GM12865 (cell line): ENCODE data around the gene RPLP2.

Source experiments
- DNase-seq: peaks from one replicate; pipeline ENCODE4 v3.0.0; 2010; ENCODE audit warnings: low read depth
- H3K4me3 ChIP-seq: 2 replicates; pipeline ENCODE4 v1.5.1; 2011; ENCODE audit warnings: mild to moderate bottlenecking, low read depth, low read length, control low read depth
- TF ChIP-seq, protein P1 (sequence below): IDR thresholded peaks from 2 replicates; pipeline ENCODE4 v1.5.1; 2011; ENCODE audit warnings: low read length, control low read depth, low read depth, inconsistent platforms; ENCODE audit not compliant: insufficient read depth; ENCODE audit errors: missing control alignments

Gene RPLP2

DNA sequence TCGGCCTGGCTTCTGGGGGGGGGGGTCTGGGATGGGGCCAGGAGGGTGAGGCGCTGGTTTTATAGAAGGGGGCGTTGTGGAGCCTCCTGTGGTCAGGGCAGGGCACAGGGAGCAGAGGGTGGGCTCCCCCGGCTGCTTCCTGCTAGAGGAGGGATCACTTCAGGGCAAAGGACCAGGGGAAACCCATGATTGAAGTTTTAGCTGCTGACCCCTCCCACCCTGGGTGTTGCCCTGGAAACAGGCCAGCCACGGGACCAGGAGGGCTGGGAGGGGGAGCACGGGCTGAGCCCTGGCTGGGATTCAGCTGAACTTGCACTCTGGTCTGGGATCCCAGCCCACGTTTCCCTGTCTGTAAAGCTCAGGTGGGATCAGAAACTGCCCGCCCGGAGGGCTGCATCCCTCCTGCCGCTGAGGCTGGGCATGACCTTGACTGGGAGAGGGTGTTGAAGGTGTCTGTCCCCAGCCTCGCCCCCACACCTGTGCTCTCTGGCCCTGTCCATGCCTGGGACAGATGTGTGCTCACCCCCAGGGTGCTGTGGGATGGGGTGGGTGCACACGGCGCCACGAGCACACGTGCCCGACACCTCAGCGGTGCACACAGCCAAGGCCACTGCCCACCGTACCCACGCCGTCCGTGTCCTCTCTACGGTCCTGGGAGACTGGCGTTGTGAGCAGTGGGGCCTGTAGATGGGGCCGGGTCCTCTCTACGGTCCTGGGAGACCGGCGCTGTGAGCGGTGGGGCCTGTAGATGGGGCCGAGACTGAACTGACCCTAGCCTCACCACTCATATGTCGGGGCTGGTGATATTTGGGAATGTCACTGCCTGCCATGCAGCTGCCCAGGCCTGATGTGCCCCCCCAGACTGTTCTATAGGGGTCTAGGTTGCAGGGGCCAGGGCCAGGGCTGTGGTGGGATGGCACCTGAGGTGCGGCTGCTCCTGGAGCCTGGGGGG, 35.2 kb downstream of the RPLP2 start:
- TF ChIP-seq, protein P1, sequence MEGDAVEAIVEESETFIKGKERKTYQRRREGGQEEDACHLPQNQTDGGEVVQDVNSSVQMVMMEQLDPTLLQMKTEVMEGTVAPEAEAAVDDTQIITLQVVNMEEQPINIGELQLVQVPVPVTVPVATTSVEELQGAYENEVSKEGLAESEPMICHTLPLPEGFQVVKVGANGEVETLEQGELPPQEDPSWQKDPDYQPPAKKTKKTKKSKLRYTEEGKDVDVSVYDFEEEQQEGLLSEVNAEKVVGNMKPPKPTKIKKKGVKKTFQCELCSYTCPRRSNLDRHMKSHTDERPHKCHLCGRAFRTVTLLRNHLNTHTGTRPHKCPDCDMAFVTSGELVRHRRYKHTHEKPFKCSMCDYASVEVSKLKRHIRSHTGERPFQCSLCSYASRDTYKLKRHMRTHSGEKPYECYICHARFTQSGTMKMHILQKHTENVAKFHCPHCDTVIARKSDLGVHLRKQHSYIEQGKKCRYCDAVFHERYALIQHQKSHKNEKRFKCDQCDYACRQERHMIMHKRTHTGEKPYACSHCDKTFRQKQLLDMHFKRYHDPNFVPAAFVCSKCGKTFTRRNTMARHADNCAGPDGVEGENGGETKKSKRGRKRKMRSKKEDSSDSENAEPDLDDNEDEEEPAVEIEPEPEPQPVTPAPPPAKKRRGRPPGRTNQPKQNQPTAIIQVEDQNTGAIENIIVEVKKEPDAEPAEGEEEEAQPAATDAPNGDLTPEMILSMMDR: no peak
- no peak for DNase-seq
- no peak overlapping the region for H3K4me3 ChIP-seq

DNA sequence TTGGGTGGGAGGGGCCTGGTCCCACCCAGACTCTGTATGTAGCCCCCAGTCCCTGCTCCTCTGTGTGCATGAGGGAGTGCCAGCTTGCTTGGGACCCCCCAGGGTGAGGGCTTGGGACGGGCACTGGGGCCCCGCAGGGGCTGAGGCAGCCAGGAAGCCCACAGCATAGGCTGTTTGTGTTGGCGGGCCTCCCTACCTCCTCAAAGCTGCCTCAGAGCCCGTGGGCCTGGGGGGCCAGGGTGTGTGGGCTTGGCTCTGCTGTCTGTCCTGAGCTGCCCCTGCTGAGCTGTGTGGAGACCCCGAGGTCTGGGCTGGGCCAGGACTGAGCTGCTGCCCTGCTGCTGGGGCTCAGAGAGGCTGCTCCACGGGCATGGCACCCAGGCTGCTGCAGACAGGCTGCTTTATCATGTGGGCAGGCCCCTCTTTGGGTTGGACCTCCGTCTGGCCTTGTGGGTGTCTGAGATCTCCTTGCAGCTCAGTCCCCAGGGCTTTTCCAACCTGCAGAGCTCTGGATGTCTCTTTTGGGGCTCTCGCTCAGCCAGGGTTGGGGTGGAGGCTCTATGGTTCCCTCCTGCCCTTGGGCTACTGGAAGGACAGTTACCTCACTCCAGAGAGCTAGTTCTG, 36.2 kb downstream of the RPLP2 start:
- TF ChIP-seq, protein P1: no peak
- H3K4me3 ChIP-seq: no peak overlapping the region
- DNase-seq: no peak

DNA sequence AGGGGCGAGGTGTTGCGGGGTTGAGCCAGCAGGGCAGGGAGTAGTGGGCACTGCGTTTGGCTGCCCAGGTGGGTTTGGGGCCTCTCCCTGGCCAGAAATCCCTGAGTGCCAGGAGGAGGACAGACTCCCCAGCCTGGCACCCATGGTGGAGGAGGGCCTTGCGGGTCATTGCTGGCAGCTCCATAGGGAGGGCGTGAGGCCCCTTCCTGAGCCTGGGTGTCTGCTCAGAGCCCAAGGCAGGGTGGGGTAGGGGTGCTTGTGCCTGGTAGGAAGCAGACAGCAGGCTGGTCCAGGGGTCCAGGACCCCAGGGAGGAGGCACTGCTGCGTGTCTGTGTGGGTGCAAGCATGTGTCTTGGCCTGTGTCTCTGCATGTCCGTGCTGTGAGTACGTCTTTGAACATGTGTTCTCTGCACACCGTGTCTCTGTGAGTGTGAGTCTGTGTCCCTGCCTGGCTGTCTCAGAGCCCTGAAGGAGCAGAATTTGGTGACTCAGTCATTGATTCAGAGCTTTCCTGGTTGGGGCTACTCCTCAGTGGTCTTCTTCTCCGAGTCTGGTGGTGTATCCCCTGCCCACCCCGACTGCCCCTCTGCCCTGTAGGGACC, 36.8 kb downstream of the RPLP2 start:
- no peak overlapping the region for H3K4me3 ChIP-seq
- TF ChIP-seq, protein P1: no peak

DNA sequence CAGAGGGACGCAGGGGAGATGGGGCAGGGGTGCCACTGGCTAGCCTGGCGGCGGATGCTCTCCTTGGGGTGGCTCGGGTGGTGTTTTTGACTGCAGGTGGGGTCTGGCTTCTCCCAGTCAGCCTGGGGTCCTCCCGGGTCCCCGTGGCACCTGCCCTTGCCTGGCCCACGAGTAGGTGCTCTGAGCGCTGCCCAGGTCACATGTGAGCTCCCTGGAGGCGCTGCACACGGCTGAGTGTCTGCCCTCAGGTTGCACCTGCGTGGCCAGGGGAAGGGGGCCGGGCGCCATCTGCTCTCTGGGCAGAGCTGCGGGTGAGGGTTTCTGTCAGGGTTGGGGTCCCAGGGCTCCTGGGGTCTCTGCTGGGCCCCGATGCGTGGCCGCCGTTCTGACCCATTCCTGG, 38.1 kb downstream of the RPLP2 start:
- DNase-seq: no peak
- no peak overlapping the region for H3K4me3 ChIP-seq
- TF ChIP-seq, protein P1: no peak

More for the DNA sequence above, 36.8 kb downstream of the RPLP2 start:
- DNase-seq: no peak

DNA sequence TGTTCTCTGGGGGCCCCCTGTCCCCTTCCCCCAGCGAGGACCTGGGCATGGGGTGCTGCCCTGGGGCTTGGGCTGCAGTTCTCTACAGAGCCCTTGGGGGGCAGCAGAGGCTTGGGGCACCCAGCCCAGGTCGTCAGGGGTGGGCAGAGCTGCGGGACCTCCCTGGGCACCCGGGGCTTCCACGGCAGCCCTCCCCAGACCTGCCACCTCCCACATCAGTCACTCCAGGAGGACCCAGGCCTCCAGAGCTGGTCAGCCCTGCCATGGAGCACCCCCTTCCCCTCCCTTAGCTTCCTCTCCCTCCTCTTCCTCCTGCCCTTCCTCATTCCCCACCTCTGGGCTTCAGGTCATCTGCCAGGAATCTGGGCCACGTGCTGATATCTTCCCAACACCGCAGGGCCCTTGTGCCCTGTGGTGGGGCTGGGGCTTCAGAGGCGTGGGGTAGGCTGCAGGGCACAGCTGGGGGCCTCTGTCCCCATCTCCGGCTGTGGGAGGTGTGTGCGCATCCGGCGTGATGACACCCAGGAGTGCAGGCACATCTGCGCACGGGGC, 38.7 kb downstream of the RPLP2 start:
- no peak overlapping the region for H3K4me3 ChIP-seq
- peak; percentile 58 for DNase-seq
- TF ChIP-seq, protein P1: peak; percentile 97

DNA sequence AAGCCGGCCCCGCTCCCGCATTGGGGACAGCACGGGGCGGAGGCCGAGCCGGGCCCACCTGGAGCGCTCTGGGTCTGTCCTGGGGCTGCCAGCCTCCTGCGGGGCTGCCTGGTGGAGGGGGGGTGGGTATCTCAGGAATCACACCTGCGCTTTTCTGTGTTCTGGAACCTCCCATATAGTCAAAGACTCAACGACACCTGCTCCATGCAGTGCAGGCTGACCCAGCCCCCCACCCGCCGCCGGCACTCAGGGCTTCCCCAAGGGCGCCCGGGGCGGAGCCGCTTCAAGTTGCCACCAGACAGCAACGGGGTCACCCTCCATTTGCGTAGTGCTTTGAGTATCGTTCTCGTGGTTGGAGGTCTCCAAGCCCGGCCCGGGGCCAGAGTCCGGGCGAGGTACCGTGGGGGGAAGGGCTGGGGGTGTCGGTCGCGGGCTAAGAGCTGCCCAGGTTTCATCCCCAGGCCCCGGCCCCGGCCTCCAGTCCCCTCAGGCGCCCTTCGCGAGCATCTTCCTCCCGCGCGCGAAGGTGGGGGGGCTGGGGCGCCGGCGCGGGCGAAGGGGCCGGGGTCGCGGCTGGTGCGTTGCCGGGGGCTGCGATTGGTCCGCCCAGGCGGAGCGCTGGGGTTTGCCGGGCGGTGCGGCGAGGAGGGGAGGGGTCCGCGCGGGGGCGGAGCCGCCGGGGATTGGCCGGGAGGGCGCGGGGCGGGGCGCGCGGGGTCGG, 39.5 kb downstream of the RPLP2 start:
- no peak for DNase-seq
- TF ChIP-seq, protein P1: no peak
- peak overlapping the region; percentile 7; the same call in 1 of the 2 replicates for H3K4me3 ChIP-seq
